Stimulated activated CD8-positive, alpha-beta memory T cell treated with anti-CD3 and anti-CD28 coated beads, Interleukin-4, amount 100 ng/mL, for 24 hours (primary cell): ENCODE measurements around the gene SLC22A2.
"Not testable (repeated sequence)": the region's sequence is repeated elsewhere in the genome, so short reads cannot be mapped to it uniquely, and the experiment has no call there.

Experiments used
- DNase-seq: peaks from one replicate; pipeline ENCODE4 v3.0.0-alpha.2; 2020; ENCODE audit warnings: low read depth

Gene SLC22A2

GRCh38 chr6:160248538-160248937, 10.1 kb downstream of the SLC22A2 start:
- DNase-seq: no peak

- DNase-seq: no peak
Observed at GRCh38 chr6:160247457-160247883, 11.2 kb downstream of the SLC22A2 start.

- no peak for DNase-seq
Observed at GRCh38 chr6:160240691-160241084, 17.9 kb downstream of the SLC22A2 start.

GRCh38 chr6:160239929-160240690, 18.5 kb downstream of the SLC22A2 start:
- no peak for DNase-seq

GRCh38 chr6:160238761-160239751, 19.6 kb downstream of the SLC22A2 start:
- no peak for DNase-seq

- no peak for DNase-seq
Observed at GRCh38 chr6:160238278-160238711, 20.3 kb downstream of the SLC22A2 start.

- DNase-seq: not testable (repeated sequence)
Observed at GRCh38 chr6:160237597-160238275, 20.9 kb downstream of the SLC22A2 start.

GRCh38 chr6:160236235-160236872, 22.3 kb downstream of the SLC22A2 start:
- DNase-seq: not testable (repeated sequence)

GRCh38 chr6:160233950-160234640, 24.5 kb downstream of the SLC22A2 start:
- DNase-seq: not testable (repeated sequence)

- no peak for DNase-seq
Observed at GRCh38 chr6:160227769-160228161, 30.9 kb downstream of the SLC22A2 start.

- no peak for DNase-seq
Observed at GRCh38 chr6:160227038-160227768, 31.4 kb downstream of the SLC22A2 start.

GRCh38 chr6:160226118-160226591, 32.5 kb downstream of the SLC22A2 start:
- peak; percentile 31 for DNase-seq

- no peak for DNase-seq
Observed at GRCh38 chr6:160224639-160225237, 33.9 kb downstream of the SLC22A2 start.

- DNase-seq: no peak
Observed at GRCh38 chr6:160222491-160222890, 36.1 kb downstream of the SLC22A2 start.

GRCh38 chr6:160221918-160222317, 36.7 kb downstream of the SLC22A2 start:
- no peak for DNase-seq

- no peak for DNase-seq
Observed at GRCh38 chr6:160221423-160221822, 37.2 kb downstream of the SLC22A2 start.

GRCh38 chr6:160218810-160219209, 39.8 kb downstream of the SLC22A2 start:
- no peak for DNase-seq

- DNase-seq: no peak
Observed at GRCh38 chr6:160217863-160218262, 40.8 kb downstream of the SLC22A2 start.

GRCh38 chr6:160217073-160217472, 41.5 kb downstream of the SLC22A2 start:
- DNase-seq: no peak

GRCh38 chr6:160215232-160215631, 43.4 kb downstream of the SLC22A2 start:
- no peak for DNase-seq
